Measurements from ENCODE around the gene AKIRIN2.

GRCh38 chr6:87706187-87706966, 4.3 kb upstream of the AKIRIN2 start:
- TF ChIP-seq ZFP3 (CRISPR knock-in tag; IDR thresholded peaks at IDR 0.05) (no peak), CREB5 (CRISPR knock-in tag; IDR thresholded peaks at IDR 0.05; ENCODE audit: low read depth) (no peak), TSHZ2 (CRISPR knock-in tag; IDR thresholded peaks at IDR 0.05) (no peak), PATZ1 (CRISPR knock-in tag; IDR thresholded peaks at IDR 0.05; ENCODE audit: borderline replicate concordance) (no peak), OSR1 (CRISPR knock-in tag; IDR thresholded peaks at IDR 0.05) (no peak), RARB (CRISPR knock-in tag; IDR thresholded peaks at IDR 0.05) (no peak)
